Measurements from ENCODE around the gene OMG. TPM values are rescaled to one million over a fixed set of nuclear protein-coding genes. Genes with fewer than 3 reads are reported as not detected.
A peak's percentile ranks its signal among the peaks of the same experiment; 100 is the strongest.
"Not testable (repeated sequence)": the region's sequence is repeated elsewhere in the genome, so short reads cannot be mapped to it uniquely, and the experiment has no call there.

OMG gene
- total RNA-seq, 4 donors from 2014 or later, result not detected

DNA sequence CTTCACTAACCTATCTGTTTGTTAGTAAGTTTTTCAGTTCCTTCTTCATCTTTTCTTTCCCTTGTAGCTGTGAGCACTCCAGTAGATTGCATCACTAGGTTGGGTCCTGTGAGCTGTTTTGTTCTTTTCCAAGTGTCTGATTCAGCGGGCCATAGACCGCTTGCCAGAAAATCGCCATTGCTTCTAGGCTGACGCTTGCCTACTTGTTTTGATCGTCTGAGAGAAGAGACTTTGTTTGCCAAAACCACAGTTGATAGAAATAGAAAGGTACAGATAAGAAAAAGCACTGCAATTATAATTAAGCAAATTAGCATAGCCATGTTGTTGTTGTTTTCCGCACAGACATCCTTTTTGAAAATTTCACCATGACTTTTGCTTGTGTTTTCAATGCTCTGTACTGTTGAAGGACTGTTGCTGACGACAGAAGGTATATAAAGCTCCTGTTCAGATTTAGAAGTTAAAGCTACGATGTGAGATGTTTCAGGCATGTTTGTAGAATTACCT is 21.3 kb upstream of the OMG start:
- in situ Hi-C loops (cut with MboI; ENCODE audit: low pct_ligation_motif_present in 1 of 4, low pct_unique_long_range_greater_than_20kb in 1 of 4, low sequenced_read_pairs in 3 of 4) (no loop called here), intact Hi-C loops (cut with DNase I; ENCODE audit: low total_unique reads) (no loop called here)
- no peaks in the 10 kb centered on the region for H3K27me3 ChIP-seq
- DNase-seq, result peak; percentile 46
- H3K27ac ChIP-seq, result peak overlapping the region; percentile 47 to 78 (median 71)
- H3K9me3 ChIP-seq, result no peaks in the 10 kb centered on the region
- H3K4me1 ChIP-seq, result peaks cover 0 to 25% (median 0%) of the 10 kb centered on the region in 4 donors
- WGBS, 2 donors (ENCODE audit: low coverage in 1 of 2), result 57 to 69% methylated on average over 6 to 8 of the region's 8 CpGs
- H3K36me3 ChIP-seq, result no peaks in the 10 kb centered on the region
- TF ChIP-seq EP300 (IDR thresholded peaks at IDR 0.05; ENCODE audit: low read depth), result no peak
- peak; percentile 16 to 62 (median 44) for TF ChIP-seq POLR2AphosphoS5 (IDR thresholded peaks at IDR 0.05)
- TF ChIP-seq POLR2A (IDR thresholded peaks at IDR 0.05), result peak; percentile 57
- peak overlapping the region in 2 of 4 donors; percentile 6 to 30 for H3K4me3 ChIP-seq

DNA sequence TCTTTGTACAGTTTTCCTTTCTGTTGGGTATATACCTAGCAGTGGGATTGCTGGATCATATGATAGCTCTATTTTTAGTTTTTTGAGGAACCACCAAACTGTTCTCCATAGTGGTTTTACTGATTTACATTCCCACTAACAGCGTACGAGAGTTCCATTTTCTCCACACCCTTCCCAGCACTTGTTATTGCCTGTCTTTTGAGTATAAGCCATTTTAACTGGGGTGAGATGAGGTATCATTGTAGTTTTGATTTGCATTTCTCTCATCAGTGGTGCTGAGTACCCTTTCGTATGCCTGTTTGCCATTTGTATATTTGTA is 17.7 kb upstream of the OMG start:
- Histone ChIP-seq H3K9me3 (no peaks in the 10 kb centered on the region), H3K4me1 (peaks cover 0 to 25% (median 0%) of the 10 kb centered on the region in 4 donors), H3K27ac (peak overlapping the region; percentile 61 to 76 (median 68)), H3K4me3 (no peak overlapping the region), H3K27me3 (no peaks in the 10 kb centered on the region), H3K36me3 (no peaks in the 10 kb centered on the region)
- 68 to 87% methylated on average over 2 to 3 of the region's 3 CpGs for WGBS, 2 donors (ENCODE audit: low coverage in 1 of 2)
- DNase-seq, result no peak
- in situ Hi-C loops (cut with MboI; ENCODE audit: low pct_ligation_motif_present in 1 of 4, low pct_unique_long_range_greater_than_20kb in 1 of 4, low sequenced_read_pairs in 3 of 4), result no loop called here
- intact Hi-C loops (cut with DNase I; ENCODE audit: low total_unique reads), result no loop called here
- TF ChIP-seq EP300 (IDR thresholded peaks at IDR 0.05; ENCODE audit: low read depth) (no peak), POLR2AphosphoS5 (IDR thresholded peaks at IDR 0.05) (no peak), POLR2A (IDR thresholded peaks at IDR 0.05) (no peak)
- TF ChIP-seq, protein P1, sequence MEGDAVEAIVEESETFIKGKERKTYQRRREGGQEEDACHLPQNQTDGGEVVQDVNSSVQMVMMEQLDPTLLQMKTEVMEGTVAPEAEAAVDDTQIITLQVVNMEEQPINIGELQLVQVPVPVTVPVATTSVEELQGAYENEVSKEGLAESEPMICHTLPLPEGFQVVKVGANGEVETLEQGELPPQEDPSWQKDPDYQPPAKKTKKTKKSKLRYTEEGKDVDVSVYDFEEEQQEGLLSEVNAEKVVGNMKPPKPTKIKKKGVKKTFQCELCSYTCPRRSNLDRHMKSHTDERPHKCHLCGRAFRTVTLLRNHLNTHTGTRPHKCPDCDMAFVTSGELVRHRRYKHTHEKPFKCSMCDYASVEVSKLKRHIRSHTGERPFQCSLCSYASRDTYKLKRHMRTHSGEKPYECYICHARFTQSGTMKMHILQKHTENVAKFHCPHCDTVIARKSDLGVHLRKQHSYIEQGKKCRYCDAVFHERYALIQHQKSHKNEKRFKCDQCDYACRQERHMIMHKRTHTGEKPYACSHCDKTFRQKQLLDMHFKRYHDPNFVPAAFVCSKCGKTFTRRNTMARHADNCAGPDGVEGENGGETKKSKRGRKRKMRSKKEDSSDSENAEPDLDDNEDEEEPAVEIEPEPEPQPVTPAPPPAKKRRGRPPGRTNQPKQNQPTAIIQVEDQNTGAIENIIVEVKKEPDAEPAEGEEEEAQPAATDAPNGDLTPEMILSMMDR (IDR thresholded peaks at IDR 0.05), result no peak

DNA sequence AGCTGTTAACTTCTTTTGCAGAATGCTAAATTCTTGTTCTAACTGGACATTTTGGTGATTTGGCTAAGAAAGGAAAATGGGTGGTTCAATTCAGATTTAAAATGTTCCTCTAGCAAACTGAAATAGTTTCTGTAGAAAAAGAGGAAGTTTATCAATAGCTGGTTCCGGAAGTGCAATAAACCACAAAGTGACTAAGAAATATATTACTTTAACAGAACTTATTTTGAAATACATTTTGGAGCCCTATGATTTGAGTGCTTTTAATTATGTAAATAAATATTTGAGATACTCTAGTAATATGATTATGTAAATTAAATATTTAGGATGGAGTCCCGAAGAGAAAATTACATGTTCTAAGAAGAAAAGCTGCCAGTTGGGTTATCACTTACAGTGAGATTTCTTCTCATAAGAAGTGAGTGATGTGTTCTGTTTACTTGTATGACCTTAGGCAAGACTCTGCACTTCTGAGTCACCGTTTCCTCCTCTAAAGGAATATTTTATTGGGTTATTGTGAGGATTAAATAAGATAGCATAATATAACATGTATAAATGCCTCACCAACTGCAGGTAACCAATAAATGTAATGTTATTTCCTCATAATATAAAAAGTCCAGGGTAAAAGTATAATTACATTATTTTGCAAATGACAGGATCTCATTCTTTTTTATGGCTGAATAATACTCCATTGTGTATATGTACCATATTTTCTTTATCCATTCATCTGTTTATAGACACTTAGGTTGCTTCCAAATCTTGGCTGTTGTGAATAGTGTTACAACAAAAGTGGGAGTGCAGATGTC is 17.1 kb upstream of the OMG start, which contains the start of gene EVI2B:
Gene EVI2B, minus strand, starts transcription at position 73 of the 800 bp plus-strand sequence. CDS start 8,445 bp downstream, outside the sequence.
- peak within 1 kb of the TSS; percentile 61 to 76 (median 68) for H3K27ac ChIP-seq
- TF ChIP-seq, protein P1 (IDR thresholded peaks at IDR 0.05), result no peak
- peak; percentile 35 for TF ChIP-seq POLR2A (IDR thresholded peaks at IDR 0.05)
- peak in 2 of 3 donors; percentile 40 to 46 for TF ChIP-seq POLR2AphosphoS5 (IDR thresholded peaks at IDR 0.05)
- TF ChIP-seq EP300 (IDR thresholded peaks at IDR 0.05; ENCODE audit: low read depth), result no peak
- 19 to 41% methylated on average over 3 of the region's 3 CpGs for WGBS, 2 donors (ENCODE audit: low coverage in 1 of 2)
- H3K4me3 ChIP-seq, result peak within 1 kb of the TSS in 3 of 4 donors; percentile 15 to 38 (median 16)
- peaks cover 0 to 27% (median 2%) of the 10 kb centered on the region in 4 donors for H3K4me1 ChIP-seq
- in situ Hi-C loops (cut with MboI; ENCODE audit: low pct_ligation_motif_present in 1 of 4, low pct_unique_long_range_greater_than_20kb in 1 of 4, low sequenced_read_pairs in 3 of 4) (no loop called here), intact Hi-C loops (cut with DNase I; ENCODE audit: low total_unique reads) (no loop called here)
- no peaks in the 10 kb centered on the region for H3K27me3 ChIP-seq
- DNase-seq, result no peak
- no peaks in the 10 kb centered on the region for H3K36me3 ChIP-seq
- H3K9me3 ChIP-seq, result no peaks in the 10 kb centered on the region

DNA sequence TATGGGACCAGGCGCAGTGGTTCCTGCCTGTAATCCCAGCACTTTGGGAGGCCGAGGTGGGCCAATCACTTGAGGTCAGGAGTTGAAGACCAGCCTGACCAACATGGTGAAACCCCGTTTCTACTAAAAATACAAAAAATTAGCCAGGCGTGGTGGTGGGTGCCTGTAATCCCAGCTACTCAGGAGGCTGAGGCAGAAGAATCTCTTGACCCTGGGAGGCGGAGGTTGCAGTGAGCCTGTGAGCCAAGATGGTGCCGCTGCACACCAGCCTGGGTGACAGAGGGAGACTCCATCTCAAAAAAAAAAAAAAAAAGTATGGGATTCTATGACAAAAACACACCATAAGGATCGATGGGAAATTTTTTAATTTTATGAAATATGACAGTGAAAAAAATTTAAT is 15.2 kb upstream of the OMG start:
- intact Hi-C loops (cut with DNase I; ENCODE audit: low total_unique reads); H3K36me3 ChIP-seq; in situ Hi-C loops (cut with MboI; ENCODE audit: low pct_ligation_motif_present in 1 of 4, low pct_unique_long_range_greater_than_20kb in 1 of 4, low sequenced_read_pairs in 3 of 4); H3K9me3 ChIP-seq; H3K27me3 ChIP-seq: not testable (repeated sequence)
- 73% methylated on average over 4 to 7 of the region's 7 CpGs for WGBS, 2 donors (ENCODE audit: low coverage in 1 of 2)
- Histone ChIP-seq H3K4me1 (peaks cover 0 to 46% (median 9%) of the 10 kb centered on the region in 4 donors), H3K4me3 (peak overlapping the region in 3 of 4 donors; percentile 5 to 38 (median 15)), H3K27ac (peak overlapping the region; percentile 61 to 76 (median 68))
- peak; percentile 24 for DNase-seq

DNA sequence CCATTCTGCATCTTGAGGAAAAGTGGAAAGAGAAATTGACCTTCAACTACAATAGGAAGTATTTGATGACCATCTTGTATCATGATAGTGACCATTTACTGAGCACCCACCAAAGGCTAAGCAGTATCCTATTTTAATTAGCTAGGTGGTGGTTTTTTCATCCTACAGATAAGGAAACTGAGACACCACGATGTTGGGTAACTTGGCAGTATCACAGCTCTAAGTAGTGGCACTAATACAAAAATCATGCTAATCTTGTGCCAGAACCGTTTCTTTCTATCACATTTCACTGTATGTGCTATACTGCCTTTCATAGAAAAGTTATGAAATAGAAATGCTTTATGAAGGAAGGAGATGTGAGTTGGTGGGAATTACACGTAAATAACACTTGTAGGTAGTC is 14.5 kb upstream of the OMG start:
- Histone ChIP-seq H3K9me3 (no peaks in the 10 kb centered on the region), H3K36me3 (no peaks in the 10 kb centered on the region), H3K27ac (peak overlapping the region; percentile 61 to 76 (median 68)), H3K4me3 (peak overlapping the region in 3 of 4 donors; percentile 5 to 38 (median 15)), H3K4me1 (peaks cover 0 to 47% (median 9%) of the 10 kb centered on the region in 4 donors), H3K27me3 (no peaks in the 10 kb centered on the region)
- no peak for DNase-seq
- TF ChIP-seq POLR2AphosphoS5 (IDR thresholded peaks at IDR 0.05), result no peak
- no peak for TF ChIP-seq EP300 (IDR thresholded peaks at IDR 0.05; ENCODE audit: low read depth)
- TF ChIP-seq, protein P1 (IDR thresholded peaks at IDR 0.05), result no peak
- TF ChIP-seq POLR2A (IDR thresholded peaks at IDR 0.05), result no peak
- 69 to 72% methylated on average over 3 of the region's 3 CpGs for WGBS, 2 donors (ENCODE audit: low coverage in 1 of 2)
- in situ Hi-C loops (cut with MboI; ENCODE audit: low pct_ligation_motif_present in 1 of 4, low pct_unique_long_range_greater_than_20kb in 1 of 4, low sequenced_read_pairs in 3 of 4), result no loop called here
- intact Hi-C loops (cut with DNase I; ENCODE audit: low total_unique reads), result no loop called here

Data from transverse colon (tissue), 4 donors.